Upper lobe of left lung (tissue), 6 donors: Measurements from ENCODE around the gene PCBP3. TPM values are rescaled to one million over a fixed set of nuclear protein-coding genes. Genes with fewer than 3 reads are reported as not detected.

ENCODE experiments used
- ATAC-seq, 2 donors: fragments of 200-7000 bp; cut with Tn5 transposase; one replicate each; pipeline ENCODE4 v1.9.1; 2022; ENCODE audit warnings: mild to moderate bottlenecking in 2 of 2, moderate library complexity in 2 of 2; ENCODE audit not compliant: low FRiP score in 2 of 2
- DNase-seq, 2 donors: peaks; one replicate each; pipeline ENCODE4 v3.0.0-alpha.2; 2019 to 2020
- H3K27ac ChIP-seq, 4 donors: fragments of 200-600 bp; sonication (generic); one replicate each; pipeline ENCODE4 v1.5.1; 2016 to 2019
- H3K27me3 ChIP-seq, 4 donors: fragments of 200-600 bp; sonication (generic); one replicate each; pipeline ENCODE4 v1.5.1; 2017 to 2019
- H3K36me3 ChIP-seq, 4 donors: fragments of 200-600 bp; sonication (generic); one replicate each; pipeline ENCODE4 v1.5.1; 2016 to 2019
- H3K4me1 ChIP-seq, 4 donors: fragments of 200-600 bp; sonication (generic); one replicate each; pipeline ENCODE4 v1.5.1; 2018 to 2019
- H3K4me3 ChIP-seq, 4 donors: fragments of 200-600 bp; sonication (generic); one replicate each; pipeline ENCODE4 v1.5.1; 2017 to 2019; ENCODE audit warnings: mild to moderate bottlenecking in 2 of 4, moderate library complexity in 1 of 4
- H3K9me3 ChIP-seq, 4 donors: fragments of 200-600 bp; sonication (generic); one replicate each; pipeline ENCODE4 v1.5.1; 2018 to 2019
- CTCF ChIP-seq, 6 experiments: fragments of 450-650 bp in 4 of 6; fragments of 200-600 bp in 2 of 6; sonication (generic) in 2 of 6; IDR thresholded peaks; one replicate each; pipeline ENCODE4 v1.5.1; 2016 to 2019; ENCODE audit warnings: antibody characterized with exemption in 6 of 6
- EP300 ChIP-seq, 4 donors: sonication (generic); formaldehyde crosslinking; IDR thresholded peaks; one replicate each; pipeline ENCODE4 v1.5.1; 2017; ENCODE audit warnings: antibody characterized with exemption in 4 of 4, control low read depth in 2 of 4
- POLR2A ChIP-seq, 4 donors: fragments of 450-650 bp; IDR thresholded peaks; one replicate each; pipeline ENCODE4 v1.5.1; 2016 to 2017; ENCODE audit warnings: antibody characterized with exemption in 4 of 4, mild to moderate bottlenecking in 2 of 4
- POLR2AphosphoS5 ChIP-seq, 2 donors: sonication (generic); formaldehyde crosslinking; IDR thresholded peaks; one replicate each; pipeline ENCODE4 v1.5.1; 2017; ENCODE audit warnings: antibody characterized with exemption in 2 of 2
- WGBS, 2 donors: methylation state at CpG; one replicate each; pipeline ENCODE4 v1.1.5; 2017 to 2018; 5-methylcytosine and 5-hydroxymethylcytosine counted together
- total RNA-seq, 6 donors: library from RNA; depleted of rRNA in 4 of 6; stranded (reverse); fragments of >200 nt in 4 of 6; gene quantifications; one replicate each; pipeline versions ENCODE4 v1.1.0 to v1.2.1, GENCODE V29; 2016 to 2021
- donor health status: DM: no; HTN: no; CAD: no; lungs with moderate emphysema.
- donor health status: DM: no; HTN: yes; CAD: no; lungs with severe emphysema.

Gene PCBP3
- total RNA-seq, 6 donors from 2014 or later: 0.78 to 10.5 (median 3.3) TPM

GRCh38 chr21:45791562-45792418 is 148.3 kb downstream of the PCBP3 start:
- WGBS, 2 donors: 81% methylated on average over 16 to 19 of the region's 19 CpGs
- H3K36me3 ChIP-seq: no peaks in the 10 kb centered on the region
- H3K4me3 ChIP-seq: no peak overlapping the region
- no peak overlapping the region for H3K27ac ChIP-seq
- TF ChIP-seq POLR2AphosphoS5 (IDR thresholded peaks at IDR 0.05) (no peak), CTCF (IDR thresholded peaks at IDR 0.05) (no peak), POLR2A (IDR thresholded peaks at IDR 0.05) (no peak), EP300 (IDR thresholded peaks at IDR 0.05) (no peak)
- no peaks in the 10 kb centered on the region for H3K4me1 ChIP-seq
- no peaks in the 10 kb centered on the region for H3K9me3 ChIP-seq
- DNase-seq (peak in 1 of 2 donors; percentile 52), ATAC-seq (no peak)
- no peaks in the 10 kb centered on the region for H3K27me3 ChIP-seq

- DNase-seq (no peak), ATAC-seq (no peak)
- Histone ChIP-seq H3K4me1 (no peaks in the 10 kb centered on the region), H3K9me3 (no peaks in the 10 kb centered on the region), H3K27me3 (no peaks in the 10 kb centered on the region), H3K36me3 (no peaks in the 10 kb centered on the region), H3K4me3 (no peak overlapping the region), H3K27ac (no peak overlapping the region)
- 87 to 88% methylated on average over 22 of the region's 22 CpGs for WGBS, 2 donors
- TF ChIP-seq EP300 (IDR thresholded peaks at IDR 0.05): no peak
- TF ChIP-seq POLR2AphosphoS5 (IDR thresholded peaks at IDR 0.05): no peak
- TF ChIP-seq POLR2A (IDR thresholded peaks at IDR 0.05): no peak
- TF ChIP-seq CTCF (IDR thresholded peaks at IDR 0.05): no peak
Observed at GRCh38 chr21:45792682-45793383, 149.3 kb downstream of the PCBP3 start.

GRCh38 chr21:45794027-45794426 is 150.5 kb downstream of the PCBP3 start:
- H3K27me3 ChIP-seq: no peaks in the 10 kb centered on the region
- H3K27ac ChIP-seq: no peak overlapping the region
- H3K4me3 ChIP-seq: no peak overlapping the region
- ATAC-seq (no peak), DNase-seq (no peak)
- TF ChIP-seq EP300 (IDR thresholded peaks at IDR 0.05) (no peak), POLR2A (IDR thresholded peaks at IDR 0.05) (no peak), CTCF (IDR thresholded peaks at IDR 0.05) (no peak), POLR2AphosphoS5 (IDR thresholded peaks at IDR 0.05) (no peak)
- H3K9me3 ChIP-seq: no peaks in the 10 kb centered on the region
- no peaks in the 10 kb centered on the region for H3K4me1 ChIP-seq
- H3K36me3 ChIP-seq: no peaks in the 10 kb centered on the region
- WGBS, 2 donors: 79 to 84% methylated on average over 6 of the region's 6 CpGs

DNA sequence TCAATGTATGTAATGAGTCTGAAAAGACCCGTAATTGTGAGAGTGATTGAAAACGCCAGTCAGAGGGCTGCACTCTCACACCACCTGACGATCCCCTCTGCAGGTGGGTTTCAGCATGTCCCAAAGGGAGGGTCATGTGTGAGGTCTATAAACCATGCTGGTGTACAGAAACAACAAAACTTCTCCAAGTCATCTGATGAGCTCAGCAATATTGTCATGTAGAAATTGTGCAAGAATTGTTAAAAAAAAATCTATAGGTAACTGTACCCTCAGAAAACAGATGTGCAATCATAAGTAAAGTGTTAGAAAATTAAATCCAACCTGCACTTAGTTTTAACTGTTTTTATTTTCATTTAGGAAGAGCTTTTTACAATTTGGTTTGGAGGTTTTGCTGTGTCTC is 152.5 kb downstream of the PCBP3 start:
- no peaks in the 10 kb centered on the region for H3K27me3 ChIP-seq
- no peak for TF ChIP-seq EP300 (IDR thresholded peaks at IDR 0.05)
- no peak for TF ChIP-seq CTCF (IDR thresholded peaks at IDR 0.05)
- TF ChIP-seq POLR2AphosphoS5 (IDR thresholded peaks at IDR 0.05): no peak
- TF ChIP-seq POLR2A (IDR thresholded peaks at IDR 0.05): no peak
- WGBS, 2 donors: 77 to 78% methylated on average over 3 of the region's 3 CpGs
- H3K36me3 ChIP-seq: no peaks in the 10 kb centered on the region
- no peak overlapping the region for H3K4me3 ChIP-seq
- no peaks in the 10 kb centered on the region for H3K4me1 ChIP-seq
- no peak for DNase-seq
- H3K9me3 ChIP-seq: no peaks in the 10 kb centered on the region
- H3K27ac ChIP-seq: no peak overlapping the region
- no peak for ATAC-seq
